Measurements from ENCODE around the gene ADGRF5. TPM values are rescaled to one million over a fixed set of nuclear protein-coding genes. Genes with fewer than 3 reads are reported as not detected.

ADGRF5 gene
- total and polyA plus RNA-seq, 11 donors, result 24.5 to 89.6 (median 46.8) TPM

DNA sequence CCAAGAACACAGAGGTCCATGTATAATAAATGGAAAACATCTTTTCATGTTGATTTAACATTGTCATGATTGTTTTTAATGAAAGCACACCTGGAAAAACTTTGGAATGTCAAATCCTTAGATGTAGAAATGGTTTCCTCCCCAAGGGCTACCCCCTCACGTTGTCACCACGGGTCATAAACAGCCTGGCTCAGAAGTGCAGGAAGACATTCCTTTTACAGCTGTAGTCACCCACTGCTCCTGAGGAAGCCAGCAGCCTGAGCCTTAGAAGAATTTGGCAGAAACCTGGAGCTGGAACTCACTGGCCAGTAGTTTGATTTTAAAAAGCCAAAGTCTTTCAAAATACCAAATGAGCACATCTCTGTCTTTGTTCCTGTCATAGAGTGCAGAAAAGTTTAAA is 23.7 kb downstream of the ADGRF5 start:
- Histone ChIP-seq H3K4me3 (no peak overlapping the region), H3K9me3 (no peaks in the 10 kb centered on the region), H3K27ac (peak overlapping the region in 8 of 12 donors; percentile 10 to 40 (median 26)), H3K36me3 (peaks cover 0 to 49% (median 11%) of the 10 kb centered on the region in 9 donors), H3K4me1 (peaks cover 4 to 82% (median 49%) of the 10 kb centered on the region in 12 donors), H3K27me3 (no peaks in the 10 kb centered on the region)
- intact Hi-C loops (cut with DNase I), result loop anchor here in 1 of 10 donors (10.0 kb wide), 1 partner anchor 87 kb away; no protein-coding TSS in a partner anchor
- DNase-seq (no peak), ATAC-seq (no peak)
- 33 to 47% (median 38%) methylated on average over 2 of the region's 2 CpGs for WGBS, 4 donors
- no peak for TF ChIP-seq POLR2A (IDR thresholded peaks at IDR 0.05)
- TF ChIP-seq, protein P1, sequence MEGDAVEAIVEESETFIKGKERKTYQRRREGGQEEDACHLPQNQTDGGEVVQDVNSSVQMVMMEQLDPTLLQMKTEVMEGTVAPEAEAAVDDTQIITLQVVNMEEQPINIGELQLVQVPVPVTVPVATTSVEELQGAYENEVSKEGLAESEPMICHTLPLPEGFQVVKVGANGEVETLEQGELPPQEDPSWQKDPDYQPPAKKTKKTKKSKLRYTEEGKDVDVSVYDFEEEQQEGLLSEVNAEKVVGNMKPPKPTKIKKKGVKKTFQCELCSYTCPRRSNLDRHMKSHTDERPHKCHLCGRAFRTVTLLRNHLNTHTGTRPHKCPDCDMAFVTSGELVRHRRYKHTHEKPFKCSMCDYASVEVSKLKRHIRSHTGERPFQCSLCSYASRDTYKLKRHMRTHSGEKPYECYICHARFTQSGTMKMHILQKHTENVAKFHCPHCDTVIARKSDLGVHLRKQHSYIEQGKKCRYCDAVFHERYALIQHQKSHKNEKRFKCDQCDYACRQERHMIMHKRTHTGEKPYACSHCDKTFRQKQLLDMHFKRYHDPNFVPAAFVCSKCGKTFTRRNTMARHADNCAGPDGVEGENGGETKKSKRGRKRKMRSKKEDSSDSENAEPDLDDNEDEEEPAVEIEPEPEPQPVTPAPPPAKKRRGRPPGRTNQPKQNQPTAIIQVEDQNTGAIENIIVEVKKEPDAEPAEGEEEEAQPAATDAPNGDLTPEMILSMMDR (IDR thresholded peaks at IDR 0.05), result no peak

DNA sequence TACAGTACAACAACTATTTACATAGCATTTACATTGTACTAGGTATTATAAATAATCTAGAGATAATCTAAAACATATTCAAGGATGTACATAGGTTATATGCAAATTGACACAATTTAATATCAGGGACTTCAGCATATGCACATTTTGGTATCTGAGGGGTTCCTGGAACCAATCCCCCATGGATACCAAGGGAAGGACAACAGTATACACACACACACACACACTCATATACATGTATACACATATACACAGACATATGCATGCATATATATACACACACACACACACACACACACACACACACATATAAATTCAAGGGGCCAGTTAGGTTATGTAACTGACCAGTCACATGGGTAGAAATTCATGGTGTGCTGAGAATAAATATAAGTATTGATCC is 24.9 kb downstream of the ADGRF5 start:
- no peak for ATAC-seq
- H3K4me3 ChIP-seq, result no peak overlapping the region
- no peak for DNase-seq
- no peak for TF ChIP-seq POLR2A (IDR thresholded peaks at IDR 0.05)
- TF ChIP-seq, protein P1 (IDR thresholded peaks at IDR 0.05), result no peak
- peaks cover 0 to 51% (median 11%) of the 10 kb centered on the region in 9 donors for H3K36me3 ChIP-seq
- H3K27ac ChIP-seq, result no peak overlapping the region
- no peaks in the 10 kb centered on the region for H3K27me3 ChIP-seq
- no peaks in the 10 kb centered on the region for H3K9me3 ChIP-seq
- peaks cover 0 to 71% (median 39%) of the 10 kb centered on the region in 12 donors for H3K4me1 ChIP-seq
- intact Hi-C loops (cut with DNase I), result loop anchor here in 1 of 10 donors (10.0 kb wide), 1 partner anchor 88 kb away; no protein-coding TSS in a partner anchor

- Histone ChIP-seq H3K27ac (peak overlapping the region in 6 of 12 donors; percentile 1 to 27 (median 18)), H3K4me1 (peaks cover 0 to 68% (median 30%) of the 10 kb centered on the region in 12 donors), H3K36me3 (peaks cover 0 to 51% (median 11%) of the 10 kb centered on the region in 9 donors), H3K9me3 (no peaks in the 10 kb centered on the region), H3K4me3 (no peak overlapping the region), H3K27me3 (no peaks in the 10 kb centered on the region)
- whole genome bisulfite sequencing, 4 donors, result 40 to 59% (median 50%) methylated on average over 7 of the region's 7 CpGs
- no peak for DNase-seq
- TF ChIP-seq, protein P1 (IDR thresholded peaks at IDR 0.05), result no peak
- TF ChIP-seq POLR2A (IDR thresholded peaks at IDR 0.05), result no peak
- intact Hi-C loops (cut with DNase I), result loop anchor here in 1 of 10 donors (10.0 kb wide), 1 partner anchor 89 kb away; no protein-coding TSS in a partner anchor
- peak in 1 of 4 donors; percentile 4 for ATAC-seq
Measured at GRCh38 chr6:46895930-46896329, 25.8 kb downstream of the ADGRF5 start.

DNA sequence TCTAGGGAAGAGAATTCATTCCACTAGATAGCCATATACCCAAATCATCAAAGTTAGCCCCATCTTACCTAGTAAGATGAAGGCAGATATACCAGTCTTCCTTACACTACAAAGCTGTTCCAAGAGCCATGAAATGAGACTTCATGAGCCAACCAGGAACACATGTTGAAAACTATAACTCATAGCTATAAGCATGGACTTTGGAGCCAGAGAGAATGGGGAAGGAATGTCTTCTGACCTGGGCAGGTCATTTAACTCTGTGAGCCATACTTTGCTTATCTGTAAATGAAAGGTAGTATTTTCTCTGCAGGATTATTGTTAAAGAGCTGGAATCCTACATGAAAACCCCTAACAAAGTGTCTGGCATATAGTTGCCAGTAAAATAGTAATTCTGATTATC is 27.3 kb downstream of the ADGRF5 start:
- peaks cover 0 to 54% (median 27%) of the 10 kb centered on the region in 12 donors for H3K4me1 ChIP-seq
- no peak for DNase-seq
- H3K27ac ChIP-seq, result peak overlapping the region in 2 of 12 donors; percentile 7 to 44
- peaks cover 0 to 40% (median 4%) of the 10 kb centered on the region in 9 donors for H3K36me3 ChIP-seq
- no peak for ATAC-seq
- no peak for TF ChIP-seq POLR2A (IDR thresholded peaks at IDR 0.05)
- TF ChIP-seq, protein P1 (IDR thresholded peaks at IDR 0.05), result no peak
- intact Hi-C loops (cut with DNase I), result loop anchor here in 1 of 10 donors (10.0 kb wide), 1 partner anchor 90 kb away; no protein-coding TSS in a partner anchor
- no peaks in the 10 kb centered on the region for H3K27me3 ChIP-seq
- no peak overlapping the region for H3K4me3 ChIP-seq
- H3K9me3 ChIP-seq, result no peaks in the 10 kb centered on the region

Data from heart left ventricle (tissue), 16 donors.